CD4-positive, alpha-beta T cell treated with Interleukin-17A for 1 hour (primary cell): ENCODE results near the gene WDR11.
A peak's percentile ranks its signal among the peaks of the same experiment; 100 is the strongest.
"Not testable (repeated sequence)": the region's sequence is repeated elsewhere in the genome, so short reads cannot be mapped to it uniquely, and the experiment has no call there.

Experiments used
- DNase-seq: peaks from one replicate; pipeline ENCODE4 v3.0.0-alpha.2; 2020

WDR11 gene

GRCh38 chr10:120861178-120861855 is 10.2 kb downstream of the WDR11 start:
- no peak for DNase-seq

DNA sequence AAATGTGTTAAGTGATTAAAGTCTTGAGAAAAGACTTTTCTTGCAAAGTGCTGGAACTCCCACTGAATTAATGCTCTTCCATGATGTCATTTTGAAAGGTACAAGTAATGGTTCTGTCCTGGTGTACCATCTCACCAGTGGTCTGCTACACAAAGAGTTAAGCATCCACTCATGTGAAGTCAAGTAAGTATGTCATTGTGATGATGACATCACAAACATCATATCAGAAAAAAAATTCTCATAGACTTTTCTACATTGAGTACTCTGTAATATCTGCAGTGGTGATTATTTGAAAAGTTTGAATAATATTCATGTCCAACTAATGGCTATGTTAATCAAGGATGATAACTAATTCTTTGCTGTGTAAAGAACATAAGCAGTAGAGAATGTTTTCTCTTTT is 22.6 kb downstream of the WDR11 start:
- DNase-seq: no peak

DNA sequence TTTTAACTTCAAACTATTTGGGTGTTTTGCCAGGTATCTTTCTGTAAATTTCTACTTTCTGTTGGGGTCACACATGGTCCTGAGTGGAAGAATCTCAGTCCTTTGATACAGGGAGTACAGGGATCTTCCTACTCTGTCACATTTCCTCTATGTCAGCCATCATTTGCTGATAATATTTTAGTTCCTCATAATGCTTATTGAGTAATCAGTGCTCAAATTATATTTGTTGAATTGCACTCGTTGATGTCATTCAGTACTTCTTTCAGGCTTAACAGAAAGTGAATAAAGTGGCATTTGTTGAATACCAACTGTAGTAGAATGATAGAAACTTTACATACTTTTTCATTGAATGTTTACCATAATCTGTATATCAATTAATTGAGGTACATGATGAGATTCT is 31.9 kb downstream of the WDR11 start:
- DNase-seq: no peak

- no peak for DNase-seq
These were observed 36.3 kb downstream of the WDR11 start for GRCh38 chr10:120887482-120887881.

DNA sequence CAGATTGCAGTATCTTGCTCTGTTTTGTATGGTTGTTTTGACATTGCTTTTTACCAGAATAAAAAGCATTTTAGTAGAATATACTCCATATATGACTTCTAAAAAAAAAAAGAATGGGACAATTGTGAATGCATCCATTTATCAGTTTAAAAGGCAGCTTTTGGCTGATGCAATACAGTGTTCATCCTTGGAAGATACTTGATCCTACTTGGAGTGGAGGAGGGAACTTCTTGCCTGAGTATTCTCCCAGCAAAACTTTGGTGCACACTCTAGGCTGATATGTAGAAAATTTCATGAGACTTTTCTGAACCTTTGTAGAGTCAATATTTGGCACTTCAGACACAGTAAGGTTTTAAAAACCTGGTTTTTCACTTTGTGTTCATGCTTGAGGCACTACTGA is 40.2 kb downstream of the WDR11 start:
- no peak for DNase-seq

DNA sequence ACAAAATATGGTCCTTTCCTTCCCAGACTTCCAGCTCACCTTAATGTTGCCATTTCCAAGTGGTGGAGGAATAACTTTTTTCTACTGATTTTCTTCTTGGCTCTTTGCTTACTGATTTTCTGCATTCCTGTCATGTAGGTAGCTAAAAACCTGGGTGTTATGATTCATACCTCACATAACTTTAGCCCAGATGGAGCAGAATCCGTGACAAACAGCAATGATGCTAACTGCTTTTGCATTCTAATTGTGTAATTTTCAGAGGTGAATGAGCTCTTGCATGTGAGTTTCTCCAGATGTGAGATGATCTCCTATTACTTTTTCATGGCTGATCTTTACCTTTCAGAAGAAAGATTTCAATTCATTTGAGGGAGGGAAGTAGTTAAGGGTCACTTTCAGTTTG is 43.4 kb downstream of the WDR11 start:
- no peak for DNase-seq

DNA sequence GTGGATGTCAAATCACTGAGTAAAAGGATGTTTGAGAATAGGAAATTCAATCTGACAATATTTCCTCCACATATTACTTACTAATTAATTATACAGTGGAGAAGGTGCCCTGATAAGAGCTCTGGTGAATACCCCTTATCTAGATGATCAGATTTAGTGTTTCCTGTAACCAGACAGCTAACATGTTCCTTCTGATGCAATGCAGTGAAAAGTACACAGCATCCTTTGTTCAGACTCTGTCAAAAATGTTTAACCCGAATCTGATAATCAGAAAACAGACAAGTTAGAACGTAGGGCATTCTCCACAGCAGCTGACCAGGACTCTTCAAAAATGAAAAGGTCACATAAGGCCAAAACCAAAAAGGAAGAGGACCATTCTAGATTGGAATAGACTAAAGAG is 46.2 kb downstream of the WDR11 start:
- no peak for DNase-seq

DNA sequence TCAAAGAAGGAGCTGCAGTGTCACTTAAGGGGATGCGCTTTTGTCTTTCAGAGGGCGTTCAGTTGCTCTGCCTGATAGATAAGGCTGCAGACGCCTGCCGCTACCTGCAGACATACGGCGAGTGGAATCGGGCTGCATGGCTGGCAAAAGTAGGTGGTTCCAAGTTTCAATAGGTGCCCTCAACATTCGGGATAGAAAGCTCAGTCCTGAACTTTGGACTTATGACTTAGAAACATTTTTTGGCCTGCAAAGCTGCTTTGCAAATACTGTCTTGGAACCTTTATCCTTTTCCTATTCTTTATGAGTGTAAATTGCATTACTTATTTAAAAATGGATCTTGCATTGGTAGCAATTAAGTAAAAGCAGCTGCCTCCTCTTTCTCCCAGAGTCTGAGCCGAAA is 54.1 kb downstream of the WDR11 start:
- DNase-seq: no peak

DNA sequence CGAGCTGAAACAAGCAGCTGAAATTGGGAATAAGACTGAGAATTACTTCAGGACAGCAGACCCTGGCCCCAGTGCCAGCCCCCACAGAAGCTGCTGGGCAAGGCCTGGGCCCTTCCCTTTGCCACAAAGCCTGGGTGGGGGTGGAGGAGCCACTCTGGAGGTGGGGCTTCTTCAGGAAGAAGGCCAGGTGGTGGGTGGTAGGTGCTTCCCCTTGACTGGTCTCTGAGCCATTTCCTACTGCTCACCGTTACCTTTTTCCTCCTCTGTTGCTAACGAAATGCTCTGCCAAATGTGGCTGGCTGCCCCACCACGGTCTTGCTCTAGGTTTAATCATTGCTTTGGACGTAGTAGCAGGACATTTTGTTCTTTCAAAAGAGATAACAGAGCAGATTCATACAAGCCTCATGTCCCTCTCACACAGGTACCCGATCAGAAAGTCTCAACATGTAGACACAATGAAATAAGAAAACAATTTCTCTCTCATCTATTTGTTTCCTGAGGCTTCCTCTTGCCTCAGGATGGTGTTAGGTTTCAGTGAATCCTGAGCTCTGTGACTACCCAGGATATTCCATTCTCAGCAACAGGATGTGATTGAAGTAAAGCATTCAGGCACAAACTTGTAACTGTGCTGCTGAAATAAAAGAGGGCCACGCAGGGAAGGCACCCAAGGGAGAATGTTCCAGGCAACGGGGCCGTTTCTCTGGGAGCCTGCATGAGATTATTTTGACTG is 66.5 kb downstream of the WDR11 start:
- no peak for DNase-seq

DNA sequence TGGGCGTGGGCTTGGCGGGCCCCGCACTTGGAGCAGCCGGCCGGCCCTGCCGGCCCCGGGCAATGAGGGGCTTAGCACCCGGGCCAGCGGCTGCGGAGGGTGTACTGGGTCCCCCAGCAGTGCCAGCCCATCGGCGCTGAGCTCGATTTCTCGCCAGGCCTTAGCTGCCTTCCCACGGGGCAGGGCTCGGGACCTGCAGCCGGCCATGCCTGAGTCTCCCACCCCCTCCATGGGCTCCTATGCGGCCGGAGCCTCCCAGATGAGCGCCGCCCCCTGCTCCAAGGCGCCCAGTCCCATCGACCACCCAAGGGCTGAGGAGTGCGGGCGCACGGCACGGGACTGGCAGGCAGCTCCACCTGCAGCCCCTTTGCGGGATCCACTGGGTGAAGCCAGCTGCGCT is 72.7 kb downstream of the WDR11 start:
- not testable (repeated sequence) for DNase-seq

GRCh38 chr10:120926611-120927010 is 75.4 kb downstream of the WDR11 start:
- no peak for DNase-seq

DNA sequence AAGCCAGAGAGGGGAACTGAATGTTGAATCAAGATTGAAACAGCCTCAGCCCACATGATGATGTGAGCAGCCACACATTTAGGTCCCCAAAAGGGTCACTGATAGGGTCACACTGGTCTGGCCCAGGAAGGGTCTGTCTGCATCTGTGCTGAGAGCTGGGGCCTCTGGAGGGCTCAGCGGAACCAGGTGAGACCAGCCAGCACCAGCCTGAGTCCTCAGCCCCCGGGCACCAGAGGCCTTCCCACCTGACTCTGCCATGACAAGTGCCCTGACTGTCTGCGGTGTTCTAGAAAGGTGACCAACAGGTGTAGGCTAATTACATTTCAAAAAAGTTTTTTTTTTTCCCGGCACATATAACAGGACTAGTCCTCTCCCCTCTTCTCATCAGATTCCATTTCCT is 76.2 kb downstream of the WDR11 start:
- no peak for DNase-seq

DNA sequence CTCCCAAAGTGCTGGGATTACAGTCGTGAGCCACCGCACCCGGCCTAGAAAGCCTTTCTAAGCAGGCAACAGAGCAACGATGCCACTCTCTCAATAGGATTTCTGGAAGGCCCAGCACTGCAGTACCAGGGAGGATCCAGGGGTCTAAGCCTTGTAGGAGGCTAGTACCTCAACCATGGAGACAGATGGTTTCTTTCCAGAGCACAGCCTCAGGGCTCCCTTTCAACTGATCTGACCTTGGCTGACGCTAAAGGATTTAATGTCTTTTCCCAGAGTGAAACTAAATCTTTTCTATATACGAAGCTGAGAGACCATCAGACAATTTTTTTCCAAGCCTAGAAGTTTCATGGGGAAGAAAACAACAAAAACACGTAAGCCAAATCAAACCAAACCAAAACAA is 78.0 kb downstream of the WDR11 start:
- no peak for DNase-seq

DNA sequence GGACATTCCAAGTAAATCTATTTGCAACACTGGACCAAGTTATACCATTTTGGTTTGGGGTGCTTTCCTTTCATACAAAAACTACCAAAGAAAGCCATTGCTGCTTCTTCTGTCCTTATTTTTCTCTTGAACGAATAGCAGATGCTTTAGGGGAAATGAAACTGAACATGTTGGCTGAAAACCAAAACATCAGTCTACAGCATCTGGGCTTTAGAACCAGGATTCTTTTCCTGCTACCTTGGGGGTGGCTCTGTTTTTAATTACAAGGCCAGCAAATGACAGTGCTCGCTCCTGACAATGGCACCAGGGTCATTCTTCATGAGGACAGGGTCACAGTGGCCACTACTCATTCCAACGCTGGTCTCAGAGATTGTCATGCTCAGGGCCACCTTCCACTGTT is 80.3 kb downstream of the WDR11 start:
- DNase-seq: no peak

- DNase-seq: no peak
These were observed 80.8 kb downstream of the WDR11 start for GRCh38 chr10:120931999-120932398.

DNA sequence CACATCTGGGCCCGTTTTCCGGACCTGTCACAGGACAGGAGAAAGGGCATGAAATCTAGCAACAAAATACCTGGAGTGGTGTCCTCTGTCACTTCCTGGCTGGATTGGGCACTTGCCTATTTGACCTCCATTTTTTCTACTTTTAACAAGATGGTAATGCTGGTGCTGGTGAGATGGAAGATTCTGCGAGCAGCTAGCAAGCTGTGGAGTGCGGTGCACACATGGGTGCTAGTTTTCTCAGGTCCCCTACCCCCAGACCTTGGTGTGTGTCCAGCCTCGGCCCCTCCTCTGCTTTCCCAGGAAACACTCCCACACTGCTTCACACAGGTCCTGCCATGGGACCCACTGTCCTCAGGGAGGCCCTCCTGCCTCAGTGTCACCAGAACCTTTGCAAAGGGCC is 87.7 kb downstream of the WDR11 start:
- DNase-seq: no peak

DNA sequence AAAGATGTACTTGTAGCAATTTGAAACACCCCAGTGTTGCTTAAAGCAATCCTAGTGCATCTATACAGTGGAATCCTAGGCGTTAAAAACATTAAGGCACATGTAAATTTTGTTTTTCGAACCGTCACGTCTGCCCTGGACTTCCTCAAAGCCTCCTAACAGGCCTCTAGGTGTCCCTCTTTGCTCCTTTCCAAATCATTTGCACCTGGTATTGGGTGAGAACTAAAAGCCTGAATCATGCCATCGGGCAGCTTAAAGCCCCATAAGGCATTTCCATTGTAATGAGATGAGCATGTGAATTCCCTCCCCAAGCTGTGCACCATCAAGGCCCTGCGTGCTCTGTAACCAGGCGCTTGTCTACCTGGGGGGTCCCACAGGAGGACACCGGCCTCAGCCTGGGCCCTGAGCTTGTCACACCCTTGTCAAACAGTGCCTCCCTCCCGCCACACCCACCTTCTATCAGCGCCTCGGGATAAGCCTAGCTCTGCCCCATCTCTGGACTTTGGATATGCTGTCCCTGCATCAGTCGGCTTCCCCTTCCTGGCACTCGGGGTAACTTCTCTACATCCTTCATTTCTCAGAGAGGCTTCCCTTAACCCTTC is 89.2 kb downstream of the WDR11 start:
- DNase-seq: no peak

DNA sequence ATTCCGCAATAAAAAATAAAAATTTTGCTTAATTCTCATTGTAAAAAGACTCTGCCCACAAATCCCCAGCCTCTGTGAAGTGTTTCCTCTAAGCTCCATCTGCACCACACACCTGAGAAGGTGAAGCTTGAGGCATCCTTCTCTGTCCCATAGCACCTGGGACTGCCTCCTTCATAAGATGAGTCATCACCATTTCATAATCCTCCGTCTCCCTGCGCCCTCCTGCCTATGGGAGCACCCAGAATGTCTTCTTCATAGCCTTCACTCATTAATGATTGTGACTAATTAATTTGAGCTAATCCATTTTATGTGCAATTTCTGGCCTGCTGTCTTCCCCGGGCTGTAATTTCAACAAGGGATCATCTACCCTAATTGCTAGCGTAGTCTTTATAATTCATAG is 90.3 kb downstream of the WDR11 start:
- no peak for DNase-seq

- DNase-seq: peak; percentile 68
These were observed 91.7 kb downstream of the WDR11 start for GRCh38 chr10:120942806-120943413.

- DNase-seq: no peak
These were observed 92.4 kb downstream of the WDR11 start for GRCh38 chr10:120943542-120943941.

DNA sequence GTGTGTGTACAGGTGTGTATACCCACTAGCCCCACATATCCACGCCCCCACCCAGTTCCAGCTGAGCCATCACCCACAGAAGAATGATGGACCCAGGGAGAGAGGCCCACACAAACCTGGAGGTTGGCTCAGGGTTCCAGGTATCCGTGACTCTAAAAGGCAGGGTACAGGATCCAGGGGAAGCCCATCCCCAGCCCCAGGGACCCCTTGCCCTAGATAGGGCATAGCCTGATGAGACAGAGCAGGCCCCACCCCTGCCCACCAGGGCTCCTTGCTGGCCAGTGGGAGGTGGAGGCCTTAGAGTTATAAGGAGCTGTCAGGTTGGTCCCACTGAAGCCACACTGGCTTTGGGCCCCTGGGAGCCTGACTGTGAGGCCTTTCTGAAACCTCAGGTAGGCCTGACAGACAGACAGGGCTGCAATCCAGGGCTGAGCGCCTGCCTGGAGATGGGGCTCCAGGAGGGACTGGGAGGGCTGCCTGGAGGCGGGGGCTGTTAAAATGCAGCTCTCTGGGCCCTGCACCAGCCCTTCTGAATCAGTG is 93.5 kb downstream of the WDR11 start:
- DNase-seq: no peak

DNA sequence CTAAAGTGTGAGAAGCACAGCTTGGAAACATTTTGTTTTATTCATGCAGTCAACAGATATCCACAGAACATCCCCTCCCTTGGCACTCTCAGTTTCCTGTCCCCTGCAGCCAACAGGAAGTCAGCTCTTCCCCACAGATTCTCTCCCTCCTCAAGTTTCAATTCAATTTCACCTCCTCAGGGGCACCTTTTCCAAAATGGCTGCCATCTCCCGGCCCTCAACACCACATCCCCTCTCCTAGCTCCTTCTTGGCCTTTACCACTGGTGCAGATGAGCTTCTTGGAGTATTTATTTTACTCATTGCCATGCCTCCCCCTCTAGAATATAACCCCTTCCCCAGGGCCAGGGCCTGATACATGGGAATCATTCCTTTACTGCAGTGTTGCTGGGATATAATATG is 94.0 kb downstream of the WDR11 start:
- DNase-seq: no peak

GRCh38 chr10:120945801-120946302 is 94.7 kb downstream of the WDR11 start:
- DNase-seq: no peak

DNA sequence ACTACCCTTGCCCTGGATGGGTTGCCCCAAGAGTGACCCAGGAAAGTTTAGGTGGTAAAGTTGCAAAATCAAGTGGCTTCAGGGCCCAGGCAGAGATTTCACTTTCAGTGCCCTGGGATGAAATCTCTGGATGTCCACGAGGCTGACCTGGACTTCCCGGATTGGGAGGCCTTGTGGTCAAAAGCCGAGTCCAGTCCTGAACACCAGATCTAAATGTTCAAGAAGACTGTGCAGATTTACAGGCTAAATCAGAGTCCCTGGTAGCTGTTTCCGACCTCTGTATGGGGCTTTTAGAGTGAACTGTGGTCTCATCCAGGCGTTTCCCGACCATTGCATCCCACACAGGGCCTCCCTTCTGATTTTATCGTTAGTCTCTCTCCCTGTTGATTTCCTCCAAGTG is 95.3 kb downstream of the WDR11 start:
- DNase-seq: no peak
